LoVo (cell line): ENCODE results near the gene RTCA.
"Not testable (repeated sequence)": the region's sequence is repeated elsewhere in the genome, so short reads cannot be mapped to it uniquely, and the experiment has no call there.

Source experiments
- DNase-seq: peaks from one replicate; pipeline ENCODE4 v3.0.0-alpha.2; 2016; ENCODE audit warnings: low spot score

The RTCA gene

GRCh38 chr1:100261686-100262085 lies 4.3 kb upstream of the RTCA start:
- DNase-seq = no peak

- not testable (repeated sequence) for DNase-seq
Measured at GRCh38 chr1:100264081-100264480, 1.9 kb upstream of the RTCA start.

- DNase-seq = no peak
Measured at GRCh38 chr1:100265562-100265930, 470 bp upstream of the RTCA start.

- peak; percentile 21 for DNase-seq
Measured at GRCh38 chr1:100266741-100267140, 725 bp downstream of the RTCA start.

GRCh38 chr1:100267284-100267683 lies 1.3 kb downstream of the RTCA start:
- DNase-seq = no peak

- no peak for DNase-seq
Measured at GRCh38 chr1:100268202-100268601, 2.2 kb downstream of the RTCA start.

- DNase-seq = no peak
Measured at GRCh38 chr1:100277866-100278265, 11.8 kb downstream of the RTCA start.

- no peak for DNase-seq
Measured at GRCh38 chr1:100279358-100279923, 13.4 kb downstream of the RTCA start.

GRCh38 chr1:100279954-100280682 lies 14.1 kb downstream of the RTCA start:
- DNase-seq = no peak

GRCh38 chr1:100284591-100284990 lies 18.6 kb downstream of the RTCA start:
- DNase-seq = no peak

GRCh38 chr1:100287162-100287561 lies 21.1 kb downstream of the RTCA start:
- DNase-seq = no peak

- DNase-seq = no peak
Measured at GRCh38 chr1:100290291-100290690, 24.3 kb downstream of the RTCA start.

GRCh38 chr1:100292711-100293110 lies 26.7 kb downstream of the RTCA start:
- no peak for DNase-seq

GRCh38 chr1:100296140-100296539 lies 30.1 kb downstream of the RTCA start:
- DNase-seq = no peak

GRCh38 chr1:100296997-100297396 lies 31.0 kb downstream of the RTCA start:
- not testable (repeated sequence) for DNase-seq

- DNase-seq = no peak
Measured at GRCh38 chr1:100298512-100298911, 32.5 kb downstream of the RTCA start.

GRCh38 chr1:100299521-100300222 lies 33.7 kb downstream of the RTCA start:
- DNase-seq = no peak

GRCh38 chr1:100300691-100301090 lies 34.7 kb downstream of the RTCA start:
- DNase-seq = no peak

GRCh38 chr1:100302739-100303138 lies 36.7 kb downstream of the RTCA start:
- no peak for DNase-seq

- no peak for DNase-seq
Measured at GRCh38 chr1:100304227-100304626, 38.2 kb downstream of the RTCA start.

GRCh38 chr1:100304921-100305320 lies 38.9 kb downstream of the RTCA start:
- no peak for DNase-seq

GRCh38 chr1:100305954-100306353 lies 39.9 kb downstream of the RTCA start:
- no peak for DNase-seq

- DNase-seq = no peak
Measured at GRCh38 chr1:100306735-100307313, 40.8 kb downstream of the RTCA start.
